ENCODE measurements around the gene YIPF4. TPM values are rescaled to one million over a fixed set of nuclear protein-coding genes. Genes with fewer than 3 reads are reported as not detected.
"Not testable (repeated sequence)": the region's sequence is repeated elsewhere in the genome, so short reads cannot be mapped to it uniquely, and the experiment has no call there.

YIPF4 gene
- total RNA-seq, 1 donor from 2014 or later: 65.5 TPM

DNA sequence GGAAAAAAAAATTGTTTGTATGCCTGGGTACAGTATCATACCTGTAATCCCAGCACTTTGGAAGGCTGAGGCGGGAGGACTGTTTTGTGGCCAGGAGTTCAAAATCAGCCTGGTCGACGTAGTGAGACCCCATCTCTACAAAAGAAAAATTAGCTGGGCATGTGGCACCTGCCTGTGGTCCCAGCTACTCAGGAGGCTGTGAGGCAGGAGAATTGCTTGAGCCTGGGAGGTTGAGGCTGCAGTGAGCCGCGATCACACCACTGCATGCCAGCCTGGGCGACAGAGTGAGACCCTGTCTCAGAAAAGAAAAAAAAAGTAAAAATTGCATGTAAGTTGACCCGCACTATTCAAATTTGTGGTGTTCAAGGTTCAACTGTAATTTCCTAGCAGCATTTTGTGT is 32.9 kb downstream of the YIPF4 start:
- H3K9me3 ChIP-seq: no peaks in the 10 kb centered on the region
- TF ChIP-seq CTCF (IDR thresholded peaks at IDR 0.05): no peak
- no peaks in the 10 kb centered on the region for H3K27me3 ChIP-seq
- H3K4me1 ChIP-seq: no peaks in the 10 kb centered on the region
- peaks cover 42% of the 10 kb centered on the region for H3K36me3 ChIP-seq
- intact Hi-C loops (cut with DNase I): no loop called here
- ATAC-seq (no peak), DNase-seq (no peak)
- no peak overlapping the region for H3K4me3 ChIP-seq
- no peak overlapping the region for H3K27ac ChIP-seq

DNA sequence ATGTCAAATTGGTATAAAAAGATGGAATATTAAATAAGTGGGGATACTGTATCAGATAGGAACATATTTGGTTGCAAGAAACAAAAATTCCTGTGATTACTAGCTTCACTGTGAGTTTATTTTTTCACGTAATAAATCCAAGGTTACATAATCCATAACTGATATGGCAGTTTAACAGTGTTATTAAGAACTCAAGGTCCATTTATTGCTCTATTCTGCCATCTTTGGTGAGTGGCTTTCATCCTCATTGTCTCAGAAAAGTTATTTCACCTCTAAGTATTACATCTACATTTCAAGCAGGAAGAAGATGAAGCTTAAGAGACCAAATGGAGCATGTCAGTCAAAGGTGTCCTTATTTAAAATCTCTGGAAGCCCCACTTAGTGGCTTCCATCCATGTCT is 37.2 kb downstream of the YIPF4 start:
- intact Hi-C loops (cut with DNase I): no loop called here
- Histone ChIP-seq H3K9me3 (no peaks in the 10 kb centered on the region), H3K4me1 (no peaks in the 10 kb centered on the region), H3K27ac (no peak overlapping the region), H3K36me3 (peaks cover 14% of the 10 kb centered on the region), H3K4me3 (no peak overlapping the region), H3K27me3 (no peaks in the 10 kb centered on the region)
- ATAC-seq: no peak
- TF ChIP-seq CTCF (IDR thresholded peaks at IDR 0.05): no peak
- no peak for DNase-seq

GRCh38 chr2:32328679-32329078 is 51.0 kb downstream of the YIPF4 start:
- ATAC-seq; H3K4me1 ChIP-seq; DNase-seq; H3K4me3 ChIP-seq; H3K27me3 ChIP-seq; H3K27ac ChIP-seq; H3K36me3 ChIP-seq; intact Hi-C loops (cut with DNase I); H3K9me3 ChIP-seq: not testable (repeated sequence)

GRCh38 chr2:32329180-32329980 is 51.7 kb downstream of the YIPF4 start:
- intact Hi-C loops (cut with DNase I); H3K4me1 ChIP-seq; H3K4me3 ChIP-seq; H3K27me3 ChIP-seq; H3K9me3 ChIP-seq; H3K36me3 ChIP-seq; ATAC-seq; DNase-seq; H3K27ac ChIP-seq: not testable (repeated sequence)

GRCh38 chr2:32330136-32330535 is 52.4 kb downstream of the YIPF4 start:
- Histone ChIP-seq H3K36me3 (no peaks in the 10 kb centered on the region), H3K27ac (no peak overlapping the region), H3K4me1 (no peaks in the 10 kb centered on the region), H3K4me3 (no peak overlapping the region), H3K9me3 (no peaks in the 10 kb centered on the region), H3K27me3 (no peaks in the 10 kb centered on the region)
- no peak for ATAC-seq
- intact Hi-C loops (cut with DNase I): no loop called here
- TF ChIP-seq CTCF (IDR thresholded peaks at IDR 0.05): no peak
- DNase-seq: no peak

DNA sequence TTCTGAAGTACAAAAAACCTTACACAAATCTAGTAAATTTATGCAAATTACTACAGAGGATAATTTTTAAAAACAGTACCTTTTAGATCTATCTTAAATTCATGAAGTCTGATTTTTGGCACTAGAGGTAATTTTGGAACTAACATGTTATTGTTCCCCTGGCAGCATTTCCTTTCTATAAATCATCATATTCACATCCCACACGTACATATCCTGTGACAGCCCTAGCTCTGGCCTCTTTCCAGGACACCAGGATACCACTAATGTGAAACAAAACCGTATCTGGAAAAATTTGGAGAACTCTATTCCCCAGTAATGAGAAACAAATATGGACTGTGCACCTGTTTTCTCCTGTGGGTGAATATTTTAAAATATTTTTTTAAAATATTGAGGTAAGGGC is 65.1 kb downstream of the YIPF4 start:
- Histone ChIP-seq H3K4me1 (no peaks in the 10 kb centered on the region), H3K27me3 (no peaks in the 10 kb centered on the region), H3K9me3 (no peaks in the 10 kb centered on the region), H3K27ac (no peak overlapping the region), H3K4me3 (peak overlapping the region; percentile 25), H3K36me3 (no peaks in the 10 kb centered on the region)
- no peak for ATAC-seq
- TF ChIP-seq CTCF (IDR thresholded peaks at IDR 0.05): no peak
- intact Hi-C loops (cut with DNase I): no loop called here
- no peak for DNase-seq

GRCh38 chr2:32350797-32351196 is 73.1 kb downstream of the YIPF4 start:
- H3K36me3 ChIP-seq; H3K4me1 ChIP-seq; DNase-seq; intact Hi-C loops (cut with DNase I); ATAC-seq; H3K27ac ChIP-seq; H3K27me3 ChIP-seq; H3K9me3 ChIP-seq; H3K4me3 ChIP-seq: not testable (repeated sequence)

All from upper lobe of right lung (tissue), 1 donor.